ENCODE results near the gene CD19.
"Not testable (repeated sequence)": the region's sequence is repeated elsewhere in the genome, so short reads cannot be mapped to it uniquely, and the experiment has no call there.

Gene CD19

DNA sequence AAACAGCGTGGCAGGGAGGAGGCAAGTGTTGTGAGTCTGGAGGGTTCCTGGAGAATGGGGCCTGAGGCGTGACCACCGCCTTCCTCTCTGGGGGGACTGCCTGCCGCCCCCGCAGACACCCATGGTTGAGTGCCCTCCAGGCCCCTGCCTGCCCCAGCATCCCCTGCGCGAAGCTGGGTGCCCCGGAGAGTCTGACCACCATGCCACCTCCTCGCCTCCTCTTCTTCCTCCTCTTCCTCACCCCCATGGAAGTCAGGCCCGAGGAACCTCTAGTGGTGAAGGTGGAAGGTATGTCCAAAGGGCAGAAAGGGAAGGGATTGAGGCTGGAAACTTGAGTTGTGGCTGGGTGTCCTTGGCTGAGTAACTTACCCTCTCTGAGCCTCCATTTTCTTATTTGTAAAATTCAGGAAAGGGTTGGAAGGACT, at the start of gene CD19:
Gene CD19, plus strand, starts transcription at position 171 of the 425 bp plus-strand sequence. Its CDS starts 30 bp downstream, at position 201.
- DNase-seq, result no peak

DNA sequence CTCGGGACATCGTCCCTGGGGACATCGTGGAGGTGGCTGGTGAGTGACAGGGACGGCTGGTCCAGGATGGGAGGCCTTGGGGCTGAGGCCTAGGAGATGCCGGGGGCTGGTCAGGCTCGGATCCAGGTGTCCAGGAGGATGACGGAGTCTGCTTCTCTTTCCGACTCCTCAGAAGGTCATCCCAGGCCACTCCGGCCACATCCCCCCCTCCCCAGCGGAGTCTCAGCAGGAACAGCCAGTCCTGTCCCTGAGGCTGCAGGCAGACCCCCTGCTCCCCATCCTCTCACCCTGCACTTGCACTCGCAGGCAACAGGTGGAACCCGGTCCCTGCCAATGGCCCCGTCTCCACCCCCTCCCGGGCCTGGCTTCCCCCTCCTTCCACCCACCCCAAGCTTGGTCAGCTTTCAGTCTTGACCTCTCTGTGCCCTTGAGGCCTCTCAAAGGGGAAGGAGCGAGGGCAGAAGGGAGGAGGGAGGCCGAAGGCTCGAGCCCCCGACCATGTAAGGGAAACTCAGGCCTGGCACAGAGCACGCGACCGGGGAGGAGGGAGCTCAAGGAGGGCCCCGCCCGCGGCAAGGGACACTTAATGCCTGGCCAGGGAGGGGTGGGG, 49.1 kb upstream of the CD19 start:
- DNase-seq, result no peak

DNA sequence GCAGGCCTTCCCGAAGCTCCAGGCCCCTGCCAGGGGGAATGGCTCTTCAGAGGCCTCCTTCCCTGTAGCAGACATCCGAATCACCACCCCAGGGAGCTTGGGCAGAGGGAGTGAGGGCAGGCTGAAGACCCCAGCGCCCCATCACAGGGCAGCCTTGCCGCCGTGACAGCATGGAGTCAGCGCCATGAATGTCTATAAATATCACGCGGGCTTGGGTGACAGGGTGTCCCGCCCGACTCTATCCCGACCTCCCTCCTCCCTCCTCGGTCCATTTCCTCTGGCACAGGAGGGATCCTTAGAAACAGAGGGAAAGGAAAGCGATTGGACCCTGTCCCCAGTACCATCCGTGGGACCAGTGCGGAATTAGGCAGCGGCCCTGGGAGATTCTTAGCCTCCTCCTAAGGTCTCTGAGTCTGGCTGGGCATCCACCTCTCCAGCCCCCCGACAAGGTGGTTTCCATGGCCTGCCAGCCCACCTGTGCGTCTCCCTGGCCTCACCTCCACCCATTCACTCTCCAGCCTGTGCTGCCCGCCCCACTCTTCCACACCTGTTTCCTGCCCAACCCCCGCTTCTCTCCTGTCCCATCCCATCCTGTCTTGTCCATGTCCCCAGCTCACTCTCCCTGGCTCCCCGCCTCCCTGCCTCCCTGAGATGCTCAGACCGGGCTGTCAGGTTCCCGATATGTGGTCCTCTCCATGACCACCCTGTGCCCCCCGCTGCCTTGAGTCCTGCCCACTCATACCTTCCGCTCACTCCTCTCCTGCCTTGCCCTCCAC, 48.4 kb upstream of the CD19 start:
- no peak for DNase-seq

DNA sequence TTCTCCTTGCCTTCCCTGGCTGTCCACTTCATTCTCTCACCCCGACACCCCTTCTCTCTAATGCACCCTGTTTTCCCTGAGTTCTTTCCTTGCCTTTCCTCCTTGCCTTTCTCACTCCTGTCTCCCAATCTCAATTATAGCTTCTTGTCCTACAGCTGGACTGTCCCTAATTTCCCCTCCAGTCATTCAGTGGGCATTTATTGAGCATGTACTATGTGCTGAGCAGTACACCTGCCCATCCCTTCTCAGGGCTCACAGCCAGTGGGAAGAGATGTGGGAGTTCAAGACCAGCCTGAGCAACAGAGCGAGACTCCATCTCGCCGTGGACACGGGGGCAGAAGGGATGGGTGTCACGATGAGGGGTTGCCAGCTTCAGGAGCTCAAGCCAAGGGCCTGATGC, 47.7 kb upstream of the CD19 start:
- DNase-seq, result no peak

DNA sequence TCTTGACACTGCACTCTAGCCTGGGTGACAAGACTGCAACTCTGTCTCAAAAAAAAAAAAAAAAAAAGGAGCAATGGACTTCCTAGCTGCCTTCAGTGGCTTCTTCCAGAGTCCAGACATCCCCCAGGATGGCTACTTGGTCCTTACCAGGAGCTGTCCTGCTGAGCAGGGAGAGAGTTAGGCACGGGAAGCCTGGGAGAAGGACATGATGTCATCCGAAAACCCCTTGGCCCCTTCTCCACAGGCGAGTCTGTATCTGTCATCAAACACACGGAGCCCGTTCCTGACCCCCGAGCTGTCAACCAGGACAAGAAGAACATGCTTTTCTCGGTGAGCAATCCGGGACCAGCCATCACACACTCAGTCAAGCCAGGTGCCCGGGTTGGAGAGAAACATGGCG, 44.8 kb upstream of the CD19 start:
- DNase-seq, result no peak

DNA sequence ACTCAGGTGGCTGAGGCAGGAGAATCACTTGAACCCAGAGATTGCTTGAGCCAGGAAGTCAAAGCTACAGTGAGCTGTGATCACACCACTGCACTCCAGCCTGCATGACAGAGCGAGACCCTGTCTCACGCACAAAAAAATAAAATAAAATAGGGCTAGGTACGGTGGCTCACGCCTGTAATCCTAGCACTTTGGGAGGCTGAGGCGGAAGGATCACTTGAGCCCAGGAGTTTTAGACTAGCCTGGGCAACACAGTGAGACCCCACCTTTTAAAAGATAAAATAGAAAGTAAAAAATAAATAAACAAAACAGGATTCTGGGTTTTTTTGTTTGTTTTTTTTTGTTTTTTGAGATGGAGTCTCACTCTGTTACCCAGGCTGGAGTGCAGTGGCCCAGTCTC, 41.4 kb upstream of the CD19 start:
- not testable (repeated sequence) for DNase-seq

DNA sequence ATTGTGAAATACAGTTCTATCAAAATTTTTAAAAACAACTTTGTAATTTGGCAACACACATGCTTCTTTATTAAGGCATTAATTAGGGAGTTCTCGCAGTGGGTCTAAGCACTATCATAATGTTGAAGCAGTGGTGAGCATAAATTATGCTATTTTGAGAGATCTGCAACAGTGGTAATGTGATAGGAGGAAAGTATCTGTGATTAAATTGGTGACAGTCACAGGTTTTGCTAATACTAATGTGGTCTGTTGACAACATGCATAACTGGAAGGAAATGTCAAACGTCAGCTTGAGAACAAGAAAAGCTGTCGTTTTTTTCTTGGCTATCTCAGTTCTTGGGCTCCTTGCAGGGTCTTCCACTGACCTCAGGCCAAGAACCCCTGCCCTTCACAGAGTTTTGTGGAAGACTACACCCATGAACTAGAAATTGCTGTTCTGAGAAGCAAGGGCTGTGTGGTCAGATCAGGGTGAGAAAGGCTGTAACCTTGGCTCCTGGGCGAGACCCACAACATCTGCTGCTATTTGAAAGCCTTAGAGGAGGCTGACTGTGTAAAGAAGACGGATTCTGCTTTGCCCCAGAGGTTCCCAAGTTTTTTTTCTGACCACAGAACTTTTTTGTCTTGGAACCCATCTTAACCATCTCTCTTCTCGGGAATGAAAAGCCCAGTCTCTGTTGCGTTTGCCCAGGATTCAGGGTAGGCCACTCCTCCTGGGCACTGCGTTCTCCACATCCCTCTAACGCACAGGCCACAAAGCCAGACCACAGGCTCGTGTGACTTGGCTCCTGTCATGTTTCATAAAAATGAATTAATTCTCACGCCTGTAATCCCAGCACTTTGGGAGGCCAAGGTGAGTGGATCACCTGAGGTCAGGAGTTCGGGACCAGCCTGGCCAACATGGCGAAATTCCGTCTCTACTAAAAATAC, 39.5 kb upstream of the CD19 start:
- no peak for DNase-seq

DNA sequence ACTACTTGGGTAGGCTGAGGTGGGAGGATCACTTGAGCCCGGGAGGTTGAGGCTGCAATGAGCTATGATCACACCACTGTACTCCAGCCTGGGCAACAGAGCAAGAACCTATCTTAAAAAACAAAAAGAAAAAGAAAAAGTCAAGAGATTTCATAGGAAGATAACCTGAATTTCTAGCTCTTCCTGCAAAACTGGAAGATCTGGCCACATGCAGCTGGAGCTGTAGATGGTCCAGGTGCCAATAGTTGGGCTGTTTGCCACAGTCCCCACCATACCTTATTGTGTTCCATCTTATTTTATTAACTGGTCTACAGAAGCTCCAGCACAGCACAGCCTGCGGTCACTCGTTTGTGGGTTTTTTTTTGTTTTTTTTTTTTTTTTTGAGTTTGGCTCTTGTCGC, 38.5 kb upstream of the CD19 start:
- no peak for DNase-seq

DNA sequence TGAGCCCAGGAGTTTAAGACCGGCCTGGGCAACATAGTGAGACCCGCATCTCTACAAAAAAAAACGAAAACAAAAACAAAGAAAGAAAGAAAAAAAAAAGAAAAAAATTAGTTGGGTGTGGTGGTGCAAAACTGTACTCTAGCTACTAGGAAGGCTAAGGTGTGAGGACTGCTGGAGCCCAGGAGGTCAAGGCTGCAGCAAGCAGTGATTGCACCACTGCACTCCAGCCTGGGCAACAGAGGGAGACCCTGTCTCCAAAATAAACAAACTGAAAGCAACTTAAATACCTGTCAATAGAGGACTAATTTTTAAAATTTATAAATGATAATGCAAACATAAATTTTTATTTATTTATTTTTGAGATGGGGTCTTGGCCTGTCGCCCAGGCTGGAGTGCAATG, 36.2 kb upstream of the CD19 start:
- no peak for DNase-seq

DNA sequence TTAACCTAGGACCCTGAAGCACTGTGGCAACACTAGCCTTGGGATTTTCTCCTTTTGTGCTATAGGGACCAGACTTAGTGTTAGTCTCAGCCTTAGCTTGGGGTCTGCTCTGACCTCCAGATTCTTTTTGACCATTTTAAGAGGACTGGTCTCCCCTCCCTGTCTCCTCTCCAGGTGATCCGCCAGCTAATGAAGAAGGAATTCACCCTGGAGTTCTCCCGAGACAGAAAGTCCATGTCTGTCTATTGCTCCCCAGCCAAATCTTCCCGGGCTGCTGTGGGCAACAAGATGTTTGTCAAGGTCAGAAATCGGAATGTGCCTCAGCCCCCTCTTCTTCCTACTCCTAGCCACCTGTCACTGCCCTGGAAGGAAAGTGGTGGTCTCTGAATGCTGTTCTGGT, 33.9 kb upstream of the CD19 start:
- DNase-seq, result no peak

DNA sequence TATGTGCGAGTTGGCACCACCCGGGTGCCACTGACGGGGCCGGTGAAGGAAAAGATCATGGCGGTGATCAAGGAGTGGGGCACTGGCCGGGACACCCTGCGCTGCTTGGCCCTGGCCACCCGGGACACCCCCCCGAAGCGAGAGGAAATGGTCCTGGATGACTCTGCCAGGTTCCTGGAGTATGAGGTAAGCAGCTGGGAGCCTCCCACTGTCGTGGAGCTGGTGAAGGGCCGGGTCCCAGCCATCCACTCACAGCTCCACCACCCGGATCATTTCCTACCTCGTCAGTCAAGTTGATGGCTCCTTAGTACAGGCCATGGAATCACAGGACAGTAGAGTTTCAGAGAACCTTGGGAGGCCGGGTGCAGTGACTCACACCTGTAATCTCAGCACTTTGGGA, 33.5 kb upstream of the CD19 start:
- DNase-seq, result no peak

DNA sequence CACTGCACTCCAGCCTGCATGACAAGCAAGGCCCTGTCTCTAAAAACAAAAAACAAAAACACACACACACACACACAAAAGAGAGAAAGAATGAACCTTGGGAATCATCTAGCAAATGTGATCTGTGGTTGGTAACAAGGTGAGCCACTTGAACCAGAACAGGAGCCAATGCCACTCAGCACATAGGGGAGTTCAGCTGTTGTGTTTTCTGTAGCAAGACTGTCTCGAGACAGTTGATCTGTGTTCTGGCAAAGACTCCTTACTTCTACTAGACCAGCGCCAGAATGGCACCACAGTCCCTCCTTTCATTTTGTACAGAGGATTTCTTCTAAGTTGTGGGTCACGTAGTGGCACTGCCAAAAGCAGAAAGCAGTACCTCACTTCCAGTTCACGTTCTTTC, 32.8 kb upstream of the CD19 start:
- DNase-seq, result no peak

DNA sequence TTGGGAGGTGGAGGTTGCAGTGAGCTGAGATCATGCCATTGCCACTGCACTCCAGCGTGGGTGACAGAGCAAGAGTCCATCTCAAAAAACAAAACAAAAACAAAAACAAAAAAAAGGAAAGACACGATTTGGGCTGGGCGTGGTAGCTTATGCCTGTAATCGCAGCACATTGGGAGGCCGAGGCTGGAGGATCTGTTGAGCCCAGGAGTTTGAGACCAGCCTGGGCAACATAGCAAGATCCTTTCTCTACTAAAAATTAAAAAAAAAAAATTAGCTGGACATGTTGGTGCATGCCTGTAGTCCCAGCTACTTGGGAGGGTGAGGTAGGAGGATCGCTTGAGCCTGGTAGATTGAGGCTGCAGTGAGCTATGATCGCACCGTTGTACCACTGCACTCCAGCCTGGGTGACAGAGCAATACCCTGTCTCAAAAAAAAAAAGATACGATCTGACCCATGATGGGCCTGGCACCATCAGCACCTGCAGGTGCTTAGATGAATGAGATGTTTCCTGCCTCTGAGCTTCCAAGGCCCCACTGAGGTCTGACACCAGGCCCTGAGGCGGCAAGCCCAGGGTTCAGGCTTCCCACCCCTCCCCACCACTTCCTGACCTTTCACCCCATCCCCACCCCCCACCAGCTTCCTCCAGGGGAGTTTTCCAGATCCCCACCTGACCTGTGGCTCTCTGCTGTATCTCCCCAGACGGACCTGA, 31.7 kb upstream of the CD19 start:
- DNase-seq, result no peak

DNA sequence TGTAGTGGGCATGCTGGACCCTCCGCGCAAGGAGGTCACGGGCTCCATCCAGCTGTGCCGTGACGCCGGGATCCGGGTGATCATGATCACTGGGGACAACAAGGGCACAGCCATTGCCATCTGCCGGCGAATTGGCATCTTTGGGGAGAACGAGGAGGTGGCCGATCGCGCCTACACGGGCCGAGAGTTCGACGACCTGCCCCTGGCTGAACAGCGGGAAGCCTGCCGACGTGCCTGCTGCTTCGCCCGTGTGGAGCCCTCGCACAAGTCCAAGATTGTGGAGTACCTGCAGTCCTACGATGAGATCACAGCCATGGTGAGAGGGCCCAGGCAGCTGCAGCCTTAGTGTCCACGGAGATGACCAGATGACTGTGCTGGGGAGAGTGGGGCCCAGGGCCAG, 31.2 kb upstream of the CD19 start:
- no peak for DNase-seq

DNA sequence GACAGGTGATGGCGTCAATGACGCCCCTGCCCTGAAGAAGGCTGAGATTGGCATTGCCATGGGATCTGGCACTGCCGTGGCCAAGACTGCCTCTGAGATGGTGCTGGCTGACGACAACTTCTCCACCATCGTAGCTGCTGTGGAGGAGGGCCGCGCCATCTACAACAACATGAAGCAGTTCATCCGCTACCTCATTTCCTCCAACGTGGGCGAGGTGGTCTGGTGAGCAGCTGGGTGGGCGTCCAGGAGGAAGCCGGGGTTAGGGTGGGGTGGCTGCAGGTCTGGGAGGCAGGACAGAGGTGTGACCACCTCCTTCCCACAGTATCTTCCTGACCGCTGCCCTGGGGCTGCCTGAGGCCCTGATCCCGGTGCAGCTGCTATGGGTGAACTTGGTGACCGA, 29.9 kb upstream of the CD19 start:
- DNase-seq, result no peak

DNA sequence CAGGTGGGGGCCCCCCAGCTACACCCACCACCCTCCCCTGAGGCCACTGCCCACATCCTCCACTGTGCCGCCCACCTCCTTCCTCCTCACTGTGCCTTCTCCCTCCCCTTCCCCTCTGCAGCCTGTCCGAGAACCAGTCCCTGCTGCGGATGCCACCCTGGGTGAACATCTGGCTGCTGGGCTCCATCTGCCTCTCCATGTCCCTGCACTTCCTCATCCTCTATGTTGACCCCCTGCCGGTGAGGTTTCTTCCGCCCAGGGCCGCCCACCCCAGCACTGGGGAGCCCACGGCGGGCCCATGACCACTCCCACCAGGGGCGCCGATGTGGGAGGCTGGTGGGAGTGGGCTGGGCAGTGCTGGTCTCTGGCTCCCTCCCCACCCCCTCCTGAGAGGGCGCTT, 28.9 kb upstream of the CD19 start:
- DNase-seq, result no peak

DNA sequence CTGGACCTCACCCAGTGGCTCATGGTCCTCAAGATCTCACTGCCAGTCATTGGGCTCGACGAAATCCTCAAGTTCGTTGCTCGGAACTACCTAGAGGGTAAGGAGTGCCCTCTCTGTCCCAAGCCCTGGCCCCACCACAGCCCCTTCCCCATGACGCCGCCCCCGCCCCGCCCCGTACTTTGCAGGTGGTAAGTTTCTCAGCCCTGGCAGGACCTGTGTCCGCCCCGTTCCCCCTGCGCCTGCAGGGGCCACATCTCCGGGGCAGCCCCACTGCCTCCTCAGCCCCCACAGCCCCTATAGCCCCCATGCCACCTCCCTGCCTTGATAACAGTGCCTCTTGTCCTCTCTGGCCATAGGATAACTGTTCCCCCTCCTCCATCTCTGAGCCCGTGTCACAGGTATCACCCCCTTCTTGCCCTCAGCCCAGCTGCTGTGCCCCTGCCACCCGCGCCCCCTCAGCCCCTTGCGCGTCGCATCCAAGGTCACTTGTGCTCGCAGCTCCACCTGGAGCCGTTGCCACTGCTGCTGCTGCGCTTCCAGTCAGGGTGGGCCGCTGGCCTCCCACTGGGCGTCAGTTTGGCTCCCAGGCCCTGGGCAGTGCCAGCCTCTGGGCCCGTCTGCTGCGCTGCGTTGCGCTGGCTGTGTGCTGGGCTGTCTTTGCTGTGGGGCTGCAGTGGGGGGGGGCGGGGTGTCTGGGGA, 28.3 kb upstream of the CD19 start:
- DNase-seq, result no peak

DNA sequence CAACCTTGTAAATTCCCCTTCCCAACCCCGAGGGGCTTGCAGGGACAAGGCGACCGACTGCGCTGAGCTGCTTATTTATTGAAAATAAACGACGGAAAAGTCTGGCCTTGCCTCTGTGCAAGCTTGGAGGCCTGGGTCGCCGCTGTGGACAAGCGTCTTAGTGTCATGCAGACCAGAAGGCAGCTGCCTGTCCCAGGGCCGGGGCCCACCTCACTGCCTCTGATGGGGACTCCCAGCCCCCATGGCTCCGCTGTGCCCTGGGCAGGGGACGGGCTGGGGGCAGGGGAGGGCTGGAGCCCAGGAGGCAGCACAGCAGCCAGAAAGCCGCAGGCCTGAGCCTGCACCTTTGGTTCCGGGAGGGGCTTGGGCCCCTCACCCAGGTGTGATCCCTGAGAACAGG, 27.4 kb upstream of the CD19 start:
- no peak for DNase-seq

DNA sequence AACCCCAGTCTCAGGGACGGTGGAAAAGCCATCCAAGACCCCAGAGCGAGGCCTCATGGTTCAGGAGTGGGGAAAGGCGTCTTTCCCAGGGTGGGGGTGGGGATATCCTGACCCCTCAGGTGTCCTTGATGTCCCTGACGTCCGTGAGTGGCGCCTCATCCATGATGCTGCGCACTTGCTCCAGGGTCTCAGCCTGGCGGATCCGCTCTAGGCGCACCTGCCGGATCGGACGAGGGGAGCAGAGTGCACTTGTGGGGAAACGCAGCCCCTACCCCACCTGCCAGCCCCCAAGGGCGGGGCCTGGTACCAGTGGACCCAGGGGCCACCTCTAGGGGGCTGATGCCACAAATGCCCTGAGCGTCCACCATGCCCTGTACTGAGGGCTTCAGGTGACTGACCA, 26.9 kb upstream of the CD19 start:
- DNase-seq, result no peak

DNA sequence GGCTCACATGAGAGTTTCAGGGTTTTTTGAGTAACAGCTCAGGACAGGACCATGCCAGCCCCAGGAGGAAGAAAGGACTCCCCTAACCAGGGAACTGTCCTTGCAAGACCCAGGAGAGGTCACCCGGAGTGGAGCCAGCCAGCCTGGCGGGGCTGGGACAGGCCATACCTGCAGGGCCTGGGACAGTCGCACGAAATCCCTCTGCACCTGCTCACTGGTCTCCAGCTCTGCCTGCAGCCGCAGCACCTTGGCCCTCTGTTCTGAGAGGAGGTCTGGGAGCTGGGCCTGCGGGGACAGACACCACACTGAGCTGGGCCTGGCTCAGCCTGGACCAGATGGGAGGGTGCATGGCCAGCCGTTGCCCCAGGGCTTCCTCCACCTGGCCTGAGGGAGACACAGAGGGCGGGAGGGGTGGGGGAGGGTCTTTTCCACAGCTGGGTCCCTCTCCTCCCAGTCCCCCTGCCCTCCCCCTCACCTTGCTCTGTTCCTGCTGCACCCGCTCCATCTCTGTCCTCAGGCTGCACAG, 26.5 kb upstream of the CD19 start:
- DNase-seq, result no peak

DNA sequence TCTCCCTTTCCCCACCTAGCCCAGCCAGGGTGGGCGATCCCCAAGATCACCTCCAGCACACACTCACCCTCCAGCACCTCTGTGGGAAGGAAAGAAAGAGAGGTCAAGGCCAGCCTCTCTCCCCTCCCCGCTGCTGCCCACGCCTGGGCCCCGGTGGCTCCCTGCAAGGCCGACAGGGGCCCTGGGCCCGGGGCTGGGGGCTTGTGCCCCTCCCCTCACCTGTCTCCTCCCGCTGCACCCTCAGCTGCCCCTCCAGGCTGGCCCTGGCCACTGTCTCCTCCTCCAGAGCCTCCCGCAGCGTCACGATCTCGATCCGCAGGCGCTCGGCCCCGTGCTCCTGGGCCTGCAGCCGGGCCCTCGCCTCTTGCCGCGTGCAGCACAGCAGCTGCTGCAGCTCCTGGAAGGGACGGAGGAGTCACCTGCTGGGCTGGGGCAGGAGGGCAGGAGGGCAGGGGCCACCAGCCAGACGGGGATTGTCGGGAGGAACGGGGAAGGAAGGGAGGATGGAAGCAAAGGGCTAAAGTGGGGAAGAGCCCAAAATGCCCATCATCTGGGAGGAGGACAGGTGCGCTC, 25.9 kb upstream of the CD19 start:
- DNase-seq, result no peak
